Left kidney (tissue), 2 donors: ENCODE measurements around the gene ADGRG3. TPM values are rescaled to one million over a fixed set of nuclear protein-coding genes. Genes with fewer than 3 reads are reported as not detected.
A peak's percentile ranks its signal among the peaks of the same experiment; 100 is the strongest.
"Not testable (repeated sequence)": the region's sequence is repeated elsewhere in the genome, so short reads cannot be mapped to it uniquely, and the experiment has no call there.

Source experiments
- DNase-seq: peaks from one replicate; pipeline ENCODE4 v3.0.0-alpha.2; 2013
- polyA plus RNA-seq: library from polyadenylated mRNA; unstranded; fragments of 120-200 nt; gene quantifications from one replicate; pipeline ENCODE4 v1.2.1, GENCODE V29; 2013; ENCODE audit not compliant: insufficient read length

The ADGRG3 gene
- polyA plus RNA-seq, 1 donor = 0.18 TPM

DNA sequence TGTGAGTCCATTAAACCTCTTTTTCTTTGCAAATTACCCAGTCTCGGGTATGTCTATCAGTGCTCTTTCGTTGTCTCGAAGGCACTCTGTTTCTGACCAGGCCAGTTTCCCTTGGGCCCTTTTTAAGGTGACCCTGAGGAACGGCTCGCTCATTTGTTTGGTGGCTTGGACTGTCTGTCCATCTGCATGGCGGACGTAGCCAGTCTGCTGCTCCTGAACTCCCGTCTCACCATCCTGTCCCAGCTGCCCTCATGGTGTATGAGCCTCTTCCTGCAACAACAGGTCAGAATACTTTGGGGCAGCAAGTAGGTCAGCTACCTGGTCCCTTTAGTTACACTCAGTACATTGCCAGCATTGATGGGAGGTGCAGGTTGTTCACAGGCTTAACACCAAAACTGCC lies 45.5 kb downstream of the ADGRG3 start:
- DNase-seq = no peak

DNA sequence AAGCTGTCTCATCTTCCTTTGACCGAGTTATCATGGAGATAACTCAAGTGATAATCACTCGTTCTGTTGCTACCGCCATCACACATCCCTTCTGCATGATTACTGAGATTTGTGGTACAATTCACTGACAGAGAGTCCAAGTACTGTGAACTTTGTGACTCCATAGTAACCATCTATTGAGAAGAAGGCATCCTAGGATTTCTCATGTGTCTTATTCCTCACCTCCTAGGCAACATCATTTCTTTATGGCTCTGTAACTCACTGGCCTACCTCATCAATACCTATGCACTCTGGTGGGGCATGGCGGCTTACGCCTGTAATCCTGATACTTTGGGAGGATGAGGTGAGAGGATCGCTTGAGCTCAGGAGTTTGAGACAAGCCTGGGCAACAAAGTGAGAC lies 45.9 kb downstream of the ADGRG3 start:
- no peak for DNase-seq

DNA sequence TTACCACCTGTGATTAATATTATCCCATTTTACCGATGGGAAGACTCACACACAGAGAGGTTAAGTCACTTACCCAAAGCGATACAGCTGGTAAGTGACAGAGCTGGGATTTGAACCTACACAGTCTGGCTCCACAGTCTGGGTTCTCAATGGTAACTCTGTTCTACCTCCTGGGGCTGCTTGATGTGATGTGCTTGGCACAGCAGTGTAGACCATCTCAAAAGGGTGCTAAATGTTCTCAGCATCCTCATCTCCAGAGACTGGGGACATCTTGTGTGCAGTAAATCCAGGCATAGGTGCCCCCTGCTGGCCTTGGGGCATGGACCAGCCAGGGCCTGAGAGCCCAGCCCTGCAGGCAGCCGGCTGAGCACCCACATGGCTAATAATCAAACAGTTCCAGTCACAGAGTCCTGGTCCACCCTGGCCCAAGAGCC lies 52.1 kb downstream of the ADGRG3 start:
- DNase-seq = no peak

DNA sequence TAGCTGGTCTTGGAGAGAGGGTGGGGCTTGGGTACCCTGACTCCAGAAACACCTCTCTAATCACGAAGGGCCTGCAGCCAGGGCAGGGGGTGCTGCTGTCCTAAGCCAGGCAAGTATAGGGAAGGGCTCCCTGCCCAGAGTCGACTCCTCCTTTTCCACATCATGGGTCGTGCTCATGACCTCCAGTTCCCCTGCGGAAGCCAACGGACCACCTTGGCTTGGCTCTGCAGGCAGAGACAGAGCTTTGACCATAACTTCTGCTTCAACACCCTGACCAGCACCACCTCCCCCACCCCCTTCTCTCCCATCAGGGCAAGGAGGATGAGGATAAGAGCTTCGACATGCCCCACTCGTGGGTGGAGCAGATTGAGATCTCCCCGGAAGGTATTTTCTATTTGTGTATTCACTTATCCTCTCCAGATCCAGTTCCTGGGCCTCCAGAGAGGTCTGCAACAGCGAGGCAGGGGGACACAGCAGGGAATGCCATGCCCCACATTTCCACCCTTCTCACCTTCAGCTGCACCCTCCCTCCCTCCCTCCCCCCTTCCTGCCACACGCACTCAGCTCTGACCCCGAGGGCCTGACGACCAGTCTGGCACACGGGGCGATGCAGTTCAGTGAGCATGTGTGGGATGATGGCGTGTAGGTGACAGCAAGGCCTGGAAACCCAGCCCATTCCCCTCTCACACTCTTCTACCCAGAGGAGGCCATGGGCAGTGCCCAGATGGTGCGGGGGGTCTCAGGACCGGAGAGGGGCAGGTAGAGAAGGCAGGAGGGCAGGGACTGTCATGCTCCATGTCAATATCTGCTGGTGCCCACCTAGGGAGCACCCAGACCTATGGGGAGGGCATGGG lies 53.5 kb downstream of the ADGRG3 start:
- no peak for DNase-seq

DNA sequence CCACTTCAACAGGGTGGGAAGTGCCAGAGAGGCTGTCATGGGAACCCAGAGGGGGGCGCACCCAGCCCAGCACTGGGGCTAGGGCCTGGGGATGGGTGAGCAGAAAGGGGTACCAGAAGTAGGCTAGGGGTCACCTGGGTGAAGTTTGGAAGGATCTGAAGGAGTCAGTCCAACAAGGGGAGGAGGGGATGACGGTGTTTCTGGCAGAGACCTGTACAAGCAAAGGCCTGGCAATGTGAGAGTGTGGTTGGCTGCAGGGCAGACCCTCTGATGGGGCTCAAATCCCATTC lies 54.0 kb downstream of the ADGRG3 start:
- DNase-seq = no peak

DNA sequence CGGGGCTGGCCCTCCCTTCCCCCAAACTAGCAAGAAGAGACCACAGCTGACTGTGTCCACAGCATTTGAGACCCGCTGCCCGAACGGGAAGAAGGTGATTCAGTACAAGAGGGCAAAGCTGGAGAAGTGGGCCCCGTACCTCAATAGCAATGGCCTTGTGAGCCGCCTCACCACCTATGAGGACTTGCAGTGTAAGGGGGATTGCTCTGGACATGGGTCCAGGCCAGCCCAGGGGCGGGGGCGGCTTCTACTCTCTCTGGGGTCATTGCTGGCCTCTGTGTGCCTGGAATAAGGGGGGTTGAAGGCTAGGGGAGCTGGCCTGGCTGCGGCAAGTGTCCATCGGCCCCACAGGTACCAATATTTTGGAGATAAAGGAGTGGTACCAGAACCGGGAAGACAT lies 54.5 kb downstream of the ADGRG3 start:
- DNase-seq = no peak

DNA sequence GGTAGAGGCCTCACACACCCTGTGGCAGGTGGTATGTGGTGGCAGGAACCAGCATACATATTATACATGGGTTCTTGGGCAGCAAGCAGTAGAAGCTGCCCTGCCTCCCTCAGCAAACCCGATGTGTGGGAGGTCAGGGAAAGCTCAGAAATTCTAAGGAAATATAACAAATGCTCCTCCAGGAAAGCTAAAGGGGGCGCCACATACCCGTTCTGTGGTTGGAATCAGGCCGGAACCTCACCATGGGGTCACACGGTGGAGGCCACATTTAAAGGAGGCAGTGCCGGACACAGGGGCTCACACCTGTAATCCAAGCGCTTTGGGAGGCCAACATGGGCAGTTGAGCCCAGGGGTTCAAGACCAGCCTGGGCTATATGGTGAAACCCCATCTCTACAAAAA lies 55.1 kb downstream of the ADGRG3 start:
- DNase-seq = no peak

DNA sequence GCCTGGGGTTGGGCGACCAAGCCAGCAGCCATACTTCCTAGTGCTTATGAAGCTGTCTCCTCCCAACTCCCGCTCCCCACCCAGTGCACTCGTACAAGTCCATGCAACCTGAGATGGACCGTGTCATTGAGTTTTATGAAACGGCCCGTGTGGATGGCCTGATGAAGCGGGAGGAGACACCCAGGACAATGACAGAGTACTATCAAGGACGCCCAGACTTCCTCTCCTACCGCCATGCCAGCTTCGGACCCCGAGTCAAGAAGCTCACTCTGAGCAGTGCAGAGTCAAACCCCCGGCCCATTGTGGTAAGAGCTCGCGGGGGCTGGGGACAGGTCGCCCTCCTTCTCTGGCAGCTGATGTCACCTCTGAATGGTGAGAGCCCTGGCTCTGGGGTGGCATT lies 56.4 kb downstream of the ADGRG3 start:
- DNase-seq = no peak

DNA sequence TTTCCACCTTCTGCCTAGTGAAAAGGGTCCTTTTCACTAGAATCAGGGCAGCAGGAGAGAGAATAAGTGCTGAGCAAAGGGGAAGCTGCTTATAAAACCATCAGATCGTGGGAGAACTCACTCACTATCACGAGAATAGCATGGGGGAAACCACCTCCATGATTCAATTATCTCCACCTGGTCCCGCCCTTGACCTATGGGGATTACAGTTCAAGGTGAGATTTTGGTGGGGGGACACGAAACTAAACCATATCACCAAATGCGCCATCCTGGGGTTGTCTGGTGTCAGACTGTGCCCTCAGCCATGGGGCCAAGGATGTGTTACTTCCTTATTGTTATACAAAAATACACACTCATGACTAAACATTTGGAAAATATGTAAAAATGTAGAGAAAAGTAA lies 57.0 kb downstream of the ADGRG3 start:
- no peak for DNase-seq

DNA sequence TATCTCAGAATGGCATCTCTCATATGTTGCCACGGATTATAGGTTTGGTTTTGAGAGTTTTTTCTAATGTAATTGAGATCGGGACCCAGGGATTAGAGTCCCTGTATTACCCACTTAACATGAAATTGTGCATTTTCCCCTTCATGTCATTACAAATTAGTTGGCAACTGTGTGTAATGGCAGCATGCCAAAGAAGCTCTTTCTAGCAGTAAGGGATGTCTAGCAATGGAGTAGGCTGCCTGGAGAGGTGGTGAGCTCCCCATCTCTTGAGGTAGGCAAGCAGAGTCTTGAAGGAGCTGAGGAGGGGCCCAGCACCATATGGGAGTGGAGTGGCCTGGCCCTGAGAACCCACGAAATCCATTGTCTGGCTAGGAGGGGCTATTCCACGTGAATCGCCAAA lies 57.4 kb downstream of the ADGRG3 start:
- DNase-seq = no peak

DNA sequence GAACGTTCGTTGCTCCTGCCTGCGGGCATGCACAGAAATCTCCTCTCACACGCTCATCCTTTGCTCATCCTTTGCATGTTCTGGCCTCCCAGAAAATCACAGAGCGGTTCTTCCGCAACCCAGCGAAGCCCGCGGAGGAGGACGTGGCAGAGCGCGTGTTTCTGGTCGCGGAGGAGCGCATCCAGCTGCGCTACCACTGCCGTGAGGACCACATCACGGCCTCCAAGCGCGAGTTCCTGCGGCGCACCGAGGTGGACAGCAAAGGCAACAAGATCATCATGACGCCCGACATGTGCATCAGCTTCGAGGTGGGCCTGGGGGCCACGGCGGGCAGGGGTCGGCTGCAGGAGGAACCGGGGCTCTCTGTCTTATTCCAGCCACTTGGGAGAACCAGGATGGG lies 57.9 kb downstream of the ADGRG3 start:
- DNase-seq = no peak

DNA sequence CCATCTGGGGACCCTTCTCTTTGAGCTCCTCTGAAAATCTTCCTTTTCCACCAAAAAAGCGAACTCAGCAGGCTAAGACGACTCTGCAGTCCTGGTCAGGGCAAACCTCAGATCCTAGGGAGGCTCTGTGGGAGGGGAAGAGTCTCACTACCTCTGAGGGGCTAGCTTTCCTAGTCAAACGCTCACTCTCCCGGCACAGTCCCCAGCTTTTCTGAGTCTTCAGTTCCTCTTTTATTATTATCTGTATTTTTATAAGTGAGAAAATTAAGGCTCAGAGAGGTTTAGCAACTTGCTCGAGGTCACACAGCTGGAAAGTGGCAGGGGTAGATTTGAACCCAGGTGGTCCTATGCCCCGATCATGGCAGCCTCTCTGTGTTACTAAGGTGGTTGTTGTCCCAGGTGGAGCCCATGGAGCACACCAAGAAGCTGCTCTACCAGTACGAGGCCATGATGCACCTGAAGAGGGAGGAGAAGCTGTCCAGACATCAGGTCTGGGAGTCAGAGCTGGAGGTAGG lies 58.4 kb downstream of the ADGRG3 start:
- no peak for DNase-seq

DNA sequence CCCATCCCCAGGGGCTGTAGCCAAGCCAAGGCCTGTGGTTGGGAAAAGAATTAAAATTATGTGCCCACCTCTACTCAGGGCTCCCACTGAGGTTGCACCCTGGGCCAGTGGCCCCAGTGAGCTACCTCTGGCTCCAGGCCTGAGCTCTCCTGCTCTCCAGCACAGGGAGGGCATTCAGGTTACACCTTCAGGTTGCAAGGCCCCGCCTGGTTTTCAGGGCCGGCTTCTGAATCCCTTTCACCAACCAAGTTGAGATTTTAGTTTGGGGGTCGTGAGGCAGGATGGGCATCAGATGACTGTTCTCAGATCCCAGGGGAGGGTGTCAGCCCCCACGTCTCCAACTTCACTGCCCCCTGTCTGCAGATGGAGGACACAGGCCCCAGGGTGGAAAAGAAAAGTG lies 59.5 kb downstream of the ADGRG3 start:
- DNase-seq = no peak

DNA sequence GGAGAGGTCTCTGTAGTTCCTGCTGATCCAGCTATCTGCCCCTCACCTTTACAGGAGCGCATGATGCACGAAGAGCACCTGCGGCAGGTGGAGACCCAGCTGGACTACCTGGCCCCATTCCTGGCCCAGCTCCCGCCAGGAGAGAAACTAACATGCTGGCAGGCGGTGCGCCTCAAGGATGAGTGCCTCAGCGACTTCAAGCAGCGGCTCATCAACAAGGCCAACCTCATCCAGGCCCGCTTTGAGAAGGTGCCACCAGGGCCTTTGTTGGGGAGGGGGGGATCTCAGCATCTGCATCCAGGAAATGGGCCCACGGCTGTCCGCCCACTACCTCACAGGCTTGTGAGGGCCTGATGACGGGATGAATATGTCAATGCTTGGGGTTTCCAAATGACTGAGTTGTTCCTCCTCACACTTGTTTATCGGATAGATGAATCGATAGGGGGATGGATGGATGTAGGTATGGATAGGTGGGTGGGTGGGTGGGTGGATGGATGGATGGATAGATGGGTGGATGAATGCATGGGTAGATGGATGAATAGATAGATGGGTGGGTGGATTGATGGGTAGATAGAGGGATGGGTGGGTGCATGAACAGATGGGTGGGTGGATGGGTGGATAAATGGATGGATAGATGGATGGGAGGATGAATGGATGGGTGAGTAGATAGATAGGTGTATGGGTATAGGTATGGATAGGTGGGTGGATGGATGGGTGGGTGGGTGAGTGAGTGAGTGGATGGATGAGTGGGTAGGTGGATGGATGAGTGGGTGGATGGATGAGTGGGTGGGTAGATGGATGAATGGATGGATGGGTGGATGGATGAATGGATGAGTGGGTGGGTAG lies 60.5 kb downstream of the ADGRG3 start:
- no peak for DNase-seq

DNA sequence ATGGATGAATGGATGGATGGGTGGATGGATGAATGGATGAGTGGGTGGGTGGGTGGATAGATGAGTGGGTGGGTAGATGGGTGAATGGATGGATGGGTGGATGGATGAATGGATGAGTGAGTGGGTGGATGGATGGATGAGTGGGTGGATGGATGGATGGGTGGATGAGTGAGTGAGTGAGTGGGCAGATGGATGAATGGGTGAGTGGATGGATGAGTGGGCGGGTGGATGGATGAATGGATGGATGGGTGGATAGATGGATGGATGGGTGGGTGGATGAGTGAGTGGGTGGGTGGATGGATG lies 61.0 kb downstream of the ADGRG3 start:
- no peak for DNase-seq

DNA sequence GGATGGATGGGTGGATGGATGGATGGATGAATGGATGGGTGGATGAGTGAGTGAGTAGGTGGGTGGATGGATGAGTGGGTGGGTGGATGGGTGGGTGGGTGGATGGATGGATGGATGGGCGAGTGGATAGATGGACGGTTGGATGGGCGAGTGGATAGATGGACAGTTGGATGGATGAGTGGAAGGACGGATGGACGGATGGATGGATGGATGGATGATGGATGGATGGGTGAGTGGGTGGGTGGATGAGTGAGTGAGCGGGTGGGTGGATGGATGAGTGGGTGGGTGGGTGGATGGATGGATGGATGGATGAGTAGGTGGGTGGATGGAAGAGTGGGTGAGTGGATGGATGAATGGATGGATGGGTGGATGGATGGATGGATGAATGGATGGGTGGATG lies 61.7 kb downstream of the ADGRG3 start:
- not testable (repeated sequence) for DNase-seq

DNA sequence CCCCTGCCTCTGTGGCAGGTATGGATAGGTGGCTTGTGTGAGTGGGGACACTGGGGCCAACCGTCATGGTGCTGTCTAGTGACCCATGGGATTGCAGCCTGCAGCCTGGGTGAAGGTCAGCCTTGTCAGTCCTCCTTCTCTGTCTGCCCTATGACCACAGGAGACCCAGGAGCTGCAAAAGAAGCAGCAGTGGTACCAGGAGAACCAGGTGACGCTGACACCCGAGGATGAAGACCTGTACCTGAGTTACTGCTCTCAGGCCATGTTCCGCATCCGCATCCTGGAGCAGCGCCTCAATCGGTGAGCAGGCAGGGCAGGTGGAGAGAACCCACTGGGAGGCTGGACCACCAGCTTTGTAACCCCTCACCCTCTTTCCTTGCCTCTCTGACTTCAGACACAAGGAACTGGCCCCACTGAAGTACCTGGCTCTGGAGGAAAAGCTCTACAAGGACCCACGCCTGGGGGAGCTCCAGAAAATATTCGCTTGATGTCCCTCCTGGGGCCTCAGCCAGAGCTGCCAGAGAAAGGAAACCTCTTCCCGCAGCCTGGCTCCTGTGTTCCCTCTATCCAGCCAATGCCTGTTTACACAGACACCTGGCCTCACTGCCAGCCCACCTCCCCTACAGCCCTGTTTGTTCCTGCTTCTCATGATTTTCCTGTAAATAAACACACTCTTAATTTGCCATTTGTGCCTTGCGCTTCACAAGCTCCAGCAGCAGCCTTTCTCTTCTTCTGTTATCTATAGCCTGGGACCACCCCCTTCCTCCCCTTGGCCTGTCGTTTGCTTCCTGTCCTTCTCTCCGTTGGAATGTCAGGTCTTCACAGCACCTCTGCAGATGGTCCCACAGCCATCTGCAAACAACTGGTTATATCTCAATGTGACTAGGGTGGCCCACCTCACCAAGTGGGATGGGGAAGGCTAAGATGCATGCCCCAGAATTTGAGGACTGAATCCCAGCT lies 62.9 kb downstream of the ADGRG3 start:
- no peak for DNase-seq

DNA sequence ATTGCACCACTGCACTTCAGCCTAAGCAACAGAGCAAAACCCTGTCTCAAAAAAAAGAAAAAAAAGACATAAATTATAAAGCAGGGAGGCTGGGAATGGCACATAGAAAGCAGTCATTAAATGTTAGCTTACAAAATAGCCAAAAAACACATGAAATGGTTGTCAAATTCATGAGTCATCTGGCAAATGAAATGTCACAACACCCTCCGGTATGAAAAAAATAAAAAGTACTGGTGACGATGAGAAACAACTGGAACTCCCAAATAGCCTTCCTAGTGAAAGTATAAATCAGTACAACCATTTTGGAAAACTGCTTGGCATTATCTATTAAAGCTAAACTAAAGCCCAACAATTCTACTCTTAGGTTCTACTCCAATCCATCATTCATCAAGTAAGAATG lies 63.9 kb downstream of the ADGRG3 start:
- DNase-seq = no peak

DNA sequence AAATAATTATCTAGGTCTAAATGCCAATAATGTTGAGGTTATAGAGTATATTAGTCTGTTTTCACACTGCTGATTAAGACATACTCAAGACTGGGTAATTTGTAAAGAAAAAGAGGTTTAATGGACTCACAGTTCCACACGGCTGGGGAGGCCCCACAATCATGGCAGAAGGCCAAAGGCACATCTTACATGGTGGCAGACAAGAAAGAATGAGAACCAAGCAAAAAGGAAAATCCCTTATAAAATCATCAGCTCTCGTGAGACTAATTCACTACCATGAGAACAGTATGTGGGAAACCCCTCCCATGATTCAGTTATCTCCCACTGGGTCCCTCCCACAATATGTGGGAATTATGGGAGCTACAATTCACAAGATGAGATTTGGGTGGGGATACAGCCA lies 64.6 kb downstream of the ADGRG3 start:
- DNase-seq = no peak

DNA sequence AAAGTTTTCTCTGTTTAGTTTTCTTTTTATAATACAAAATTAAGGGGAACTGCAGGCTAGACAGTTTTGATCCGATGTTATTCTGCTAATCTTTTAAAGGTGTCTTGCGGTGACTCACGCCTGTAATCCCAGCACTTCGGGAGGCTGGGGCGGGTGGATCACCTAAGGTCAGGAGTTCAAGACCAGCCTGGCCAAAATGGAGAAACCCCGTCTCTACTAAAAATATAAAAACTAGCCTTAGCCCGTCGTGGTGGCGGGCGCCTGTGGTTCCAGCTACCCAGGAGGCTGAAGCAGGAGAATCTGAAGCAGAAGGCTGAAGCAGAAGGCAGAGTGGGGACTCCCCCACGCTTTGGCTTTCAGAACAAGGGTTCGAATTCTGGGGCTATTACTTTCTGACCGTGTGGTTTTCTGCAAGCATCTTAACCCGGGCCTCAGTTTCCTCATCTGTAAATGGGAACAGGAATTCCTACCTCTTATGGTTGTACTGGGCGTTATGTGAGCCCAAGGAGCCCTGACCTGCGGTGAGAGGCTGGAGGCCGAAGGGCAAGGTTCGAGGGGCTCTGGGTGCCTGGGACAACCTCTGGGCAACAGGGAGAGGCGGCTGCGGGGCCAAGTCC lies 66.3 kb downstream of the ADGRG3 start:
- no peak for DNase-seq

DNA sequence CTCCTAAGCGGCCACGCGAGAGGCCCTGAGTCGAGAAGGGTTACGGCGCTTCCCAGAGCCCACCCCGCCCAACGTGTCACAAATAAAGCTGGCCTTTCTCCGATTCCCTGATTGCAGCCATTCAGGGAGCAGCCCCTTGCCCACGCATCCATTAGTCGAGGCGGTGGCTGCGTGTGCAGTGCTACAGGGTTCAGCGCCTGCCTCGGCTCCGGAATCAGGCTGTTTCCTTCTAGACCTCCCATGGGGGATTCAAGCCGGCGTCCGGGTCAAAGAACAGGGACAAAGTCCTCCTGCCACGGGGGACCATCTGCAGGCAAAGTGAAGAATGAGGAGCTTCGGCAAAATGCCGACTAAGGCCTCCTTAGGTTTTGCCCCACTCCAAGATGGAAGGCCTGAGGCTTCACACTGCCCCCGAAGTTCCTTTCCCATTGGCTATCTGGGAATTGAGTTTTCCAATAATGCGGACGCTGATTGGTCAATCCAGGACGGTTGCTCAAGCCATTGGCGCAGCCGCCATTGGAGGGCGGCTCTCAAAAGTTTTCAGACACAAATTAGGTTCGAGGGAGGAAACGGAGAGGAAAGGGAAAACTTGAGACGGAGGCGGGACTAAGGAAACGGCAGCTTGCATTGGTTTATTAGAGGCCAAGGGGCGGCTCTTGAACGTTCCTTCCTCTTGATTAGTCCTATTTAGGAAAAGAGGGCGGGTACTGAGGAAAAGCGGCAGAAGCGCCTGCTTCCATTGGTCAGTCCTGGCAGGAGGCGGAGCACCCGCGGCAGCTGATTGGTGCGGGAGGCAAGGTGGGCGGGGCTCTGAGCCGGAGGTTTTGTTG lies 67.0 kb downstream of the ADGRG3 start:
- DNase-seq = peak; percentile 100
